DND-41 (cell line): ENCODE results near the gene OSGEP.

Experiments
- ATAC-seq: fragments of 200-7000 bp; cut with Tn5 transposase; 3 replicates; pipeline ENCODE4 v1.9.1; 2021; ENCODE audit warnings: low read depth; ENCODE audit not compliant: insufficient read depth
- DNase-seq: peaks from one replicate; pipeline ENCODE4 v3.0.0-alpha.2; 2020
- H2AFZ ChIP-seq: 2 replicates; pipeline ENCODE4 v1.6.0; 2012; ENCODE audit warnings: low read depth, low read length
- H3K27ac ChIP-seq: 2 replicates; pipeline ENCODE4 v1.5.1; 2012; ENCODE audit warnings: low read length, inconsistent platforms
- H3K27me3 ChIP-seq: fragments of 200-600 bp; sonication (generic); 2 replicates; pipeline ENCODE4 v1.6.0; 2012; ENCODE audit warnings: low read length, mild to moderate bottlenecking, inconsistent platforms; ENCODE audit not compliant: insufficient read depth, poor library complexity
- H3K36me3 ChIP-seq: 2 replicates; pipeline ENCODE4 v1.5.1; 2012; ENCODE audit warnings: low read length, inconsistent platforms; ENCODE audit not compliant: insufficient read depth
- H3K4me1 ChIP-seq: 2 replicates; pipeline ENCODE4 v1.5.1; 2012; ENCODE audit warnings: mild to moderate bottlenecking, low read length; ENCODE audit not compliant: insufficient read depth
- H3K4me2 ChIP-seq: 2 replicates; pipeline ENCODE4 v1.6.0; 2012; ENCODE audit warnings: mild to moderate bottlenecking, moderate library complexity, low read length, inconsistent platforms; ENCODE audit not compliant: insufficient read depth
- H3K4me3 ChIP-seq, 2 experiments: fragments of 200-600 bp in 1 of 2; shearing (Covaris generic) in 1 of 2; 2 replicates each; pipeline ENCODE4 v1.5.1; 2012 to 2016; ENCODE audit warnings: inconsistent platforms in 2 of 2, low read length in 2 of 2, mild to moderate bottlenecking in 2 of 2, low read depth in 1 of 2, moderate library complexity in 1 of 2
- H3K79me2 ChIP-seq: 2 replicates; pipeline ENCODE4 v1.6.0; 2012; ENCODE audit warnings: low read length, inconsistent platforms; ENCODE audit not compliant: insufficient read depth
- H3K9ac ChIP-seq: 2 replicates; pipeline ENCODE4 v1.6.0; 2012; ENCODE audit warnings: low read depth, mild to moderate bottlenecking, inconsistent platforms, low read length, moderate library complexity
- H3K9me3 ChIP-seq: 2 replicates; pipeline ENCODE4 v1.5.1; 2012; ENCODE audit warnings: low read length, moderate library complexity, mild to moderate bottlenecking, inconsistent platforms; ENCODE audit not compliant: insufficient read depth, severe bottlenecking
- H4K20me1 ChIP-seq: 2 replicates; pipeline ENCODE4 v1.6.0; 2012; ENCODE audit warnings: low read length; ENCODE audit not compliant: insufficient read depth
- CTCF ChIP-seq: IDR thresholded peaks from 2 replicates; pipeline ENCODE4 v1.5.1; 2012; ENCODE audit warnings: borderline replicate concordance, low read length, moderate library complexity, mild to moderate bottlenecking; ENCODE audit not compliant: poor library complexity, severe bottlenecking; ENCODE audit errors: extremely low read depth
- EZH2 ChIP-seq: IDR thresholded peaks from 3 replicates; pipeline ENCODE4 v1.6.1; 2012; ENCODE audit warnings: borderline replicate concordance, low read depth, mild to moderate bottlenecking, moderate library complexity, low read length, inconsistent platforms; ENCODE audit not compliant: severe bottlenecking

Gene OSGEP

DNA sequence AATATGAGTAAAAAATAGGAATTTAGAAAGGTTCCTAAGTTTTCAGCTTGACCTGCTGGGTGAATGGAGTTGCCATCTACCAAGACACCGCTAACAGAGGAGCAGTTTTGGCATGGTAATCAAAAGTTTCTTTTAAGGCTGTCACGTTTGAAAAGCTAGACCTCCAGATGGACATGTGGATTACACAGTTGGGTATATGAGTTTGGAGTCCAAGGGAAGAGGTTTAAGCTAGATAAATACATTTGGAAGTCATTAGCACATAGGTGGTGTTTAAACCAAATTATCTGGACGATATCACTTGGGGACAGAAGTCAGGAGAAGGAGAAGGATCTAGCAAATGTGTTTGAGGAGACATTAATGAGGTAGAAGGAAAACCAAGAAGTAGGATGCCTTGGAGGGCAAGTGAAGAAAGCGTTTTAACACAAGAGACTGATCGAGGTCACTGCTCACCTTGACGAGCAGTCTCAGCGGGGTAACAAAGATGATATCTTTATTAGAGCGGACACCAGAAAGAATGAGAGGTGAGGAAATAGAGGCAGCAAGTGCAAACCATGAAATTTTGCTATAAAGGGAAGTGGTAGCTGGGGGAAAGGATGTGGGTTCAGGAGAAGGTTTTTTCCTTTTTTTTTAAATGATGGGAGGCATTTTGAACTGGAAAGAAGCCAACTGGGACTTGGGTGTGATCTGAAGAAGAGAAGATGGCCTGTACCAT lies 32.2 kb upstream of the OSGEP start:
- Histone ChIP-seq H3K4me1 (peaks cover 11% of the 10 kb centered on the region), H4K20me1 (no peaks in the 10 kb centered on the region), H3K36me3 (no peaks in the 10 kb centered on the region), H3K27ac (no peak overlapping the region), H3K27me3 (no peaks in the 10 kb centered on the region), H2AFZ (no peak overlapping the region), H3K4me3 (no peak overlapping the region), H3K9me3 (no peaks in the 10 kb centered on the region), H3K4me2 (no peak overlapping the region; the same call in 1 of the 2 replicates), H3K9ac (no peak overlapping the region), H3K79me2 (no peaks in the 10 kb centered on the region)
- no peak for TF ChIP-seq EZH2
- no peak for DNase-seq
- ATAC-seq: peak; percentile 62

GRCh38 chr14:20485900-20486299 lies 31.3 kb upstream of the OSGEP start:
- peaks cover 11% of the 10 kb centered on the region for H3K4me1 ChIP-seq
- H3K27ac ChIP-seq: no peak overlapping the region
- H3K36me3 ChIP-seq: no peaks in the 10 kb centered on the region
- no peak overlapping the region for H2AFZ ChIP-seq
- no peaks in the 10 kb centered on the region for H3K79me2 ChIP-seq
- H3K9ac ChIP-seq: no peak overlapping the region
- TF ChIP-seq CTCF: no peak
- TF ChIP-seq EZH2: no peak
- ATAC-seq (no peak), DNase-seq (no peak)
- H3K4me2 ChIP-seq: no peak overlapping the region
- H3K9me3 ChIP-seq: no peaks in the 10 kb centered on the region
- H3K27me3 ChIP-seq: no peaks in the 10 kb centered on the region
- H4K20me1 ChIP-seq: no peaks in the 10 kb centered on the region
- no peak overlapping the region for H3K4me3 ChIP-seq

DNA sequence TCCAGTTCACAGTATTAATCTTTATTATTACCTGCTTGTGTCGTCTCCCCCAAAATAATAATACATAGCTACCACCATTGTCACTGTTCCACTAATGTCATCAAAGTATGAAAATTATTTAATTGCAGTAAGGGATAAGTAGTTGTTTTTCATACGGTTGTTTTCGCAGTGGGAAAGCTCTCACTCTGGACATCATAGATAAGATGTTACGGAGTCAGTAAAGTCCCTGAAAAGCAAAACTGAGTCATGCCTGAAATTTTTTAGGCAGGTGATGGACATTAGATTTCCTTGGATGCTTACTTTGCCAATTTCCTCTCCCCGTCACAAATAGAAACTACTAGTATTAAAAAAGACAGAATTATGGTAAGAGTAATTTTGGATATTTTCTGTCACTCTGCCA lies 27.8 kb upstream of the OSGEP start:
- no peak for ATAC-seq
- no peak overlapping the region for H3K27ac ChIP-seq
- no peaks in the 10 kb centered on the region for H3K27me3 ChIP-seq
- H3K4me3 ChIP-seq: no peak overlapping the region
- no peaks in the 10 kb centered on the region for H3K79me2 ChIP-seq
- H3K4me2 ChIP-seq: no peak overlapping the region
- no peak overlapping the region for H3K9ac ChIP-seq
- no peak overlapping the region for H2AFZ ChIP-seq
- H3K36me3 ChIP-seq: peaks cover 16% of the 10 kb centered on the region
- H3K9me3 ChIP-seq: no peaks in the 10 kb centered on the region
- H3K4me1 ChIP-seq: peaks cover 20% of the 10 kb centered on the region
- DNase-seq: no peak
- H4K20me1 ChIP-seq: no peaks in the 10 kb centered on the region
- TF ChIP-seq CTCF (no peak), EZH2 (no peak)

DNA sequence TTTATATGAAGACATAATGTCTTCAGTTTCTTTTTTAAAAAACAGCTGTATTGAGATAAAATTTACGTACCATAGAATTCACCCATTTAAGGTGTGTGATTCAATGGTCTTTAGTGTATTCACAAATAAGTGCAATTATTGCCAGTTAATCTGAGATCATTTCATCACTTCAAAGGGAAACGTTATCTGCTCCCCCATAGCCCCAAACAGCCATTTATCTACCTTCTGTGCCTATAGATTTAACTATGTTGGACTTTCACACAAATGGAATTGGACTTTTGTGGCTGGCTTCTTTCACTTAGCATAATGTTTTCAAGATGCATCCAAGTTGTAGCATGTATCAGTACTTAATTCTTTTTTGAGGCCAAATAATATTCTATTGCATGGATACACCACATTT lies 24.3 kb upstream of the OSGEP start:
- ATAC-seq: no peak
- H3K36me3 ChIP-seq: peaks cover 51% of the 10 kb centered on the region
- H4K20me1 ChIP-seq: peaks cover 6% of the 10 kb centered on the region; the same call in 1 of the 2 replicates
- DNase-seq: no peak
- H3K79me2 ChIP-seq: 0 out of 2 replicates have a peak, but pooled peaks cover 2% of the 10 kb centered on the region
- H3K4me2 ChIP-seq: no peak overlapping the region
- no peaks in the 10 kb centered on the region for H3K27me3 ChIP-seq
- TF ChIP-seq CTCF (no peak), EZH2 (no peak)
- no peak overlapping the region for H3K4me3 ChIP-seq
- no peaks in the 10 kb centered on the region for H3K9me3 ChIP-seq
- H3K27ac ChIP-seq: no peak overlapping the region
- H3K4me1 ChIP-seq: peaks cover 26% of the 10 kb centered on the region
- no peak overlapping the region for H3K9ac ChIP-seq
- H2AFZ ChIP-seq: no peak overlapping the region
